Measurements from ENCODE around the gene TMEM80. TPM values are rescaled to one million over a fixed set of nuclear protein-coding genes. Genes with fewer than 3 reads are reported as not detected.

Gene TMEM80
- total and polyA plus RNA-seq, 2 of the 8 experiments (the other 6 are each of a cell fraction or from before 2014, with no cell fraction given), result 8.0 to 16.3 TPM

- Histone ChIP-seq H2BK15ac (ENCODE audit: low read length) (no peak overlapping the region), H3K56ac (replicated peaks; ENCODE audit: insufficient read length, low read depth, low read length) (no peak overlapping the region), H3K9me3 (ENCODE audit: insufficient read depth in 2 of 2, low read depth in 1 of 2, low read length in 1 of 2) (no peaks in the 10 kb centered on the region), H3K79me2 (ENCODE audit: control insufficient read depth in 1 of 2, insufficient read depth in 2 of 2, low read length in 2 of 2) (no peaks in the 10 kb centered on the region), H4K91ac (replicated peaks; ENCODE audit: insufficient read length, low read length) (no peak overlapping the region), H3K79me1 (ENCODE audit: low read depth, low read length) (no peaks in the 10 kb centered on the region), H2BK120ac (replicated peaks; ENCODE audit: low read depth, low read length) (no peak overlapping the region), H2AFZ (ENCODE audit: low read length) (no peak overlapping the region), H3K9ac (replicated peaks in 1 of 4; ENCODE audit: extremely low read depth in 1 of 4, low read depth in 3 of 4, low read length in 3 of 4) (no peak overlapping the region; a peak in 1 of 7 replicates), H3K4me1 (replicated peaks in 1 of 4; ENCODE audit: control insufficient read depth in 3 of 4, insufficient read depth in 4 of 4, low read length in 3 of 4) (peaks cover 0 to 30% (median 26%) of the 10 kb centered on the region in 4 experiments; a peak in 6 of 7 replicates), H3K18ac (ENCODE audit: extremely low read depth, low read length) (no peak overlapping the region; the same call in 1 of the 2 replicates), H2BK12ac (ENCODE audit: low read depth, low read length) (no peak overlapping the region), H3K23ac (ENCODE audit: insufficient read length) (no peak overlapping the region), H4K8ac (ENCODE audit: extremely low read depth, insufficient read depth, low read length) (no peak overlapping the region; the same call in 1 of the 2 replicates), H3K4me3 (ENCODE audit: extremely low read depth in 1 of 4, insufficient read depth in 2 of 4, low read depth in 3 of 4, low read length in 4 of 4) (no peak overlapping the region), H3K4ac (replicated peaks; ENCODE audit: insufficient read length, low read depth, low read length) (no peak overlapping the region), H2BK20ac (ENCODE audit: low read length) (no peak overlapping the region), H2AK5ac (ENCODE audit: low read depth, low read length) (no peak overlapping the region), H3K14ac (ENCODE audit: insufficient read length) (no peak overlapping the region), H2BK5ac (ENCODE audit: low read depth, low read length) (no peak overlapping the region), H3K27ac (ENCODE audit: low read depth, low read length) (no peak overlapping the region), H3K27me3 (replicated peaks in 1 of 4; ENCODE audit: control insufficient read depth in 3 of 4, extremely low read depth in 1 of 4, insufficient read depth in 3 of 4, low read length in 3 of 4) (no peaks in the 10 kb centered on the region), H4K20me1 (replicated peaks in 1 of 2; ENCODE audit: control insufficient read depth in 1 of 2, insufficient read depth in 2 of 2, low read length in 2 of 2) (peaks cover 1 to 4% of the 10 kb centered on the region in 2 experiments), H4K5ac (ENCODE audit: insufficient read length, low read depth, low read length) (no peak overlapping the region), H3K36me3 (ENCODE audit: control insufficient read depth in 2 of 4, insufficient read depth in 4 of 4, low read length in 3 of 4) (no peaks in the 10 kb centered on the region), H3K4me2 (ENCODE audit: insufficient read depth in 1 of 2, low read depth in 2 of 2, low read length in 2 of 2) (no peak overlapping the region), H3K23me2 (ENCODE audit: low read depth, low read length) (peaks cover 8% of the 10 kb centered on the region; the same call in 1 of the 2 replicates)
- WGBS, 2 experiments (ENCODE audit: extremely low coverage in 1 of 2, insufficient coverage in 1 of 2, insufficient read length in 1 of 2, insufficient replicate concordance in 2 of 2, low coverage in 1 of 2, low lambda C conversion rate in 2 of 2, missing lambda C conversion rate in 1 of 2), result 91% methylated on average over 23 of the region's 26 CpGs; no CpG with 5 or more reads in 1 of the 2 experiments
- POLR2A ChIA-PET (ENCODE audit: partially characterized antibody), result interaction anchor here (0.9 to 2.0 kb wide), 6 partner anchors 17 to 121 kb away, joined by 3 to 5 read pairs (median 4); no protein-coding TSS in a partner anchor
- TF ChIP-seq BRCA1 (IDR thresholded peaks at IDR 0.05; ENCODE audit: low read depth, low read length) (no peak), CBX8 (IDR thresholded peaks at IDR 0.05; ENCODE audit: borderline replicate concordance, low read depth, low read length) (no peak), RAD21 (IDR thresholded peaks at IDR 0.05 in 1 of 2, conservative IDR thresholded peaks at IDR 0.05 in 1 of 2; ENCODE audit: low read depth in 2 of 2, low read length in 2 of 2) (no peak), NANOG (IDR thresholded peaks at IDR 0.05; ENCODE audit: insufficient read depth, low read depth, low read length, poor library complexity, severe bottlenecking) (no peak), POU5F1 (IDR thresholded peaks at IDR 0.05; ENCODE audit: low read depth, low read length) (no peak), TCF12 (IDR thresholded peaks at IDR 0.05; ENCODE audit: low read depth, low read length) (no peak), BACH1 (IDR thresholded peaks at IDR 0.05; ENCODE audit: low read length) (no peak), KDM5A (IDR thresholded peaks at IDR 0.05; ENCODE audit: low read length) (no peak), EGR1 (IDR thresholded peaks at IDR 0.05; ENCODE audit: borderline replicate concordance, low read depth, low read length) (no peak), SIX5 (IDR thresholded peaks at IDR 0.05; ENCODE audit: low read depth, low read length) (no peak)
- CTCF ChIA-PET (ENCODE audit: partially characterized antibody), result interaction anchor here (0.6 to 1.6 kb wide), 5 partner anchors 17 to 35 kb away, joined by 3 to 6 read pairs (median 3); no protein-coding TSS in a partner anchor
- no peak for DNase-seq (ENCODE audit: low read depth in 1 of 2, low spot score in 2 of 2)
- no peak for FAIRE-seq
Measured at GRCh38 chr11:702462-703461, 7.1 kb downstream of the TMEM80 start.
